HepG2 (cell line): ENCODE data around the gene HOXA5. TPM values are rescaled to one million over a fixed set of nuclear protein-coding genes. Genes with fewer than 3 reads are reported as not detected.
A peak's percentile ranks its signal among the peaks of the same experiment; 100 is the strongest.

Experiments used
- ARNTL ChIP-seq: sonication (generic); formaldehyde crosslinking; IDR thresholded peaks from 2 replicates; pipeline ENCODE4 v1.4.0; 2020; ENCODE audit warnings: mild to moderate bottlenecking, missing genetic modification reagents
- ETV5 ChIP-seq: IDR thresholded peaks from 2 replicates; pipeline ENCODE4 v1.6.1; 2018; ENCODE audit warnings: missing biosample characterization, missing genetic modification reagents, inconsistent platforms, borderline replicate concordance
- HNRNPH1 ChIP-seq: fragments of 200-400 bp; formaldehyde crosslinking; optimal IDR thresholded peaks from 2 replicates; pipeline ENCODE3; 2017; ENCODE audit warnings: mild to moderate bottlenecking, low read depth, low read length
- KAT8 ChIP-seq: IDR thresholded peaks from 2 replicates; pipeline ENCODE4 v1.6.1; 2016; ENCODE audit warnings: missing genetic modification reagents, missing compliant biosample characterization
- NPAS2 ChIP-seq: sonication (generic); formaldehyde crosslinking; IDR thresholded peaks from 2 replicates; pipeline ENCODE4 v1.8.0; 2022; ENCODE audit warnings: mild to moderate bottlenecking, missing genetic modification reagents, borderline replicate concordance
- RFX5 ChIP-seq: IDR thresholded peaks from 2 replicates; pipeline ENCODE4 v1.6.1; 2011; ENCODE audit warnings: low read depth, low read length, improper control_type of control experiment
- RNF2 ChIP-seq: fragments of 450-650 bp; conservative IDR thresholded peaks from 2 replicates; pipeline ENCODE4 v1.6.1; 2016; ENCODE audit warnings: low read depth
- SNRNP70 ChIP-seq: fragments of 200-400 bp; formaldehyde crosslinking; IDR thresholded peaks from 2 replicates; pipeline ENCODE4 v1.6.1; 2017; ENCODE audit warnings: mild to moderate bottlenecking, low read depth, low read length, moderate library complexity
- ZFP62 ChIP-seq: sonication (generic); formaldehyde crosslinking; IDR thresholded peaks from 2 replicates; pipeline ENCODE4 v1.4.0; 2020; ENCODE audit warnings: missing genetic modification reagents
- ZKSCAN5 ChIP-seq: sonication (generic); formaldehyde crosslinking; IDR thresholded peaks from 2 replicates; pipeline ENCODE4 v1.5.1; 2020; ENCODE audit warnings: mild to moderate bottlenecking, missing genetic modification reagents
- ZNF160 ChIP-seq: sonication (generic); formaldehyde crosslinking; IDR thresholded peaks from 2 replicates; pipeline ENCODE4 v1.8.0; 2022; ENCODE audit warnings: mild to moderate bottlenecking, inconsistent platforms, missing genetic modification reagents
- ZNF530 ChIP-seq: sonication (generic); formaldehyde crosslinking; IDR thresholded peaks from 2 replicates; pipeline ENCODE4 v1.5.0; 2020; ENCODE audit warnings: low read depth, mild to moderate bottlenecking, missing genetic modification reagents
- ZNF619 ChIP-seq: sonication (generic); formaldehyde crosslinking; IDR thresholded peaks from 2 replicates; pipeline ENCODE4 v1.4.0; 2020; ENCODE audit warnings: mild to moderate bottlenecking, missing genetic modification reagents
- ZNF672 ChIP-seq: sonication (generic); formaldehyde crosslinking; IDR thresholded peaks from 2 replicates; pipeline ENCODE4 v1.8.1; 2022; ENCODE audit warnings: missing genetic modification reagents
- polyA plus RNA-seq, 8 experiments: library from polyadenylated mRNA; depleted of rRNA in 3 of 8; stranded (reverse) in 7 of 8; unstranded in 1 of 8; fragments of >200 nt; fragmentation: Illumina TruSeq in 4 of 8; extraction: Trizol in 4 of 8; gene quantifications; 2 replicates each; pipeline versions ENCODE4 v1.2.1 to v1.2.3, GENCODE V29; 2011 to 2016; ENCODE audit warnings: low read depth in 4 of 8, missing spikeins in 1 of 8, mixed read lengths in 1 of 8; ENCODE audit not compliant: insufficient read depth in 1 of 8
- total RNA-seq, 5 experiments: library from RNA; depleted of rRNA; stranded (reverse); fragments of >200 nt; fragmentation: Illumina TruSeq; extraction: Trizol; gene quantifications; 2 replicates each; pipeline ENCODE4 v1.2.3, GENCODE V29; 2016; ENCODE audit warnings: low read depth in 1 of 5
- TF ChIP-seq, protein P1 (sequence below): sonication (generic); formaldehyde crosslinking; IDR thresholded peaks from 2 replicates; pipeline ENCODE4 v1.4.0; 2020; ENCODE audit warnings: missing genetic modification reagents, mild to moderate bottlenecking, borderline replicate concordance
- TF ChIP-seq, protein P2 (sequence below): sonication (generic); formaldehyde crosslinking; IDR thresholded peaks from 2 replicates; pipeline ENCODE4 v1.5.0; 2020; ENCODE audit warnings: missing genetic modification reagents
- TF ChIP-seq, protein P3 (sequence below): sonication (generic); formaldehyde crosslinking; IDR thresholded peaks from 2 replicates; pipeline ENCODE4 v1.9.0; 2021; ENCODE audit warnings: missing genetic modification reagents, borderline replicate concordance
- TF ChIP-seq, protein P4 (sequence below): sonication (generic); formaldehyde crosslinking; IDR thresholded peaks from 2 replicates; pipeline ENCODE4 v1.4.0; 2020; ENCODE audit warnings: missing genetic modification reagents, borderline replicate concordance

Gene HOXA5
- total and polyA plus RNA-seq, 2 of the 13 experiments (the other 11 are each of a cell fraction or from before 2014, with no cell fraction given): 3.2 to 3.6 TPM

DNA sequence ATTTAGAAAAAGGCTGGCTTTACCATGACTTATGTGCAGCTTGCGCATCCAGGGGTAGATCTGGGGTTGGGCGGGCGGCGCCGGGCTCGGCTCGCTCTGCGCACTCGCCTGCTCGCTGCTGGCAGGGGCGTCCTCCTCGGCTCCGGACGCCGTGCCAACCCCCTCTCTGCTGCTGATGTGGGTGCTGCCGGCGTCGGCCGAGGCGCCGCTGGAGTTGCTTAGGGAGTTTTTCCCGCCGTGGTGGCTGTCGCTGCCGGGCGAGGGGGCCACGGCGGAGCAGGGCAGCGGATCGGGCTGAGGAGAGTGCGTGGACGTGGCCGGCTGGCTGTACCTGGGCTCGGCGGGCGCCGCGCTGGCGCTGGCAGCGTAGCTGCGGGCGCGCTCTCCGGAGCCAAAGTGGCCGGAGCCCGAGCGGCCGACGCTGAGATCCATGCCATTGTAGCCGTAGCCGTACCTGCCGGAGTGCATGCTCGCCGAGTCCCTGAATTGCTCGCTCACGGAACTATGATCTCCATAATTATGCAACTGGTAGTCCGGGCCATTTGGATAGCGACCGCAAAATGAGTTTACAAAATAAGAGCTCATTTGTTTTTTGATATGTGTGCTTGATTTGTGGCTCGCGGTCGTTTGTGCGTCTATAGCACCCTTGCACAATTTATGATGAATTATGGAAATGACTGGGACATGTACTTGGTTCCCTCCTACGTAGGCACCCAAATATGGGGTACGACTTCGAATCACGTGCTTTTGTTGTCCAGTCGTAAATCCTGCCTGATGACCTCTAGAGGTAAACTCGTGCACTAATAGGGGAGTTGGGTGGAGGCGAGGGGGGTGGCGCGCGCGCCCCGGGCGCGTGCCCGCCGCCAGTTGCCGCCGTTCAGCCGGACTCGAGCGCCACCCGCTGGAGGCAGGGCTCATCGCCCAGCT, at the start of gene HOXA5 (continued):
- TF ChIP-seq, protein P1, sequence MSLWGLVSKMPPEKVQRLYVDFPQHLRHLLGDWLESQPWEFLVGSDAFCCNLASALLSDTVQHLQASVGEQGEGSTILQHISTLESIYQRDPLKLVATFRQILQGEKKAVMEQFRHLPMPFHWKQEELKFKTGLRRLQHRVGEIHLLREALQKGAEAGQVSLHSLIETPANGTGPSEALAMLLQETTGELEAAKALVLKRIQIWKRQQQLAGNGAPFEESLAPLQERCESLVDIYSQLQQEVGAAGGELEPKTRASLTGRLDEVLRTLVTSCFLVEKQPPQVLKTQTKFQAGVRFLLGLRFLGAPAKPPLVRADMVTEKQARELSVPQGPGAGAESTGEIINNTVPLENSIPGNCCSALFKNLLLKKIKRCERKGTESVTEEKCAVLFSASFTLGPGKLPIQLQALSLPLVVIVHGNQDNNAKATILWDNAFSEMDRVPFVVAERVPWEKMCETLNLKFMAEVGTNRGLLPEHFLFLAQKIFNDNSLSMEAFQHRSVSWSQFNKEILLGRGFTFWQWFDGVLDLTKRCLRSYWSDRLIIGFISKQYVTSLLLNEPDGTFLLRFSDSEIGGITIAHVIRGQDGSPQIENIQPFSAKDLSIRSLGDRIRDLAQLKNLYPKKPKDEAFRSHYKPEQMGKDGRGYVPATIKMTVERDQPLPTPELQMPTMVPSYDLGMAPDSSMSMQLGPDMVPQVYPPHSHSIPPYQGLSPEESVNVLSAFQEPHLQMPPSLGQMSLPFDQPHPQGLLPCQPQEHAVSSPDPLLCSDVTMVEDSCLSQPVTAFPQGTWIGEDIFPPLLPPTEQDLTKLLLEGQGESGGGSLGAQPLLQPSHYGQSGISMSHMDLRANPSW (CRISPR knock-in tag): no peak
- TF ChIP-seq ZKSCAN5 (no peak), ZNF160 (CRISPR knock-in tag) (no peak), ZNF530 (CRISPR knock-in tag) (no peak), SNRNP70 (no peak), HNRNPH1 (no peak), ARNTL (CRISPR knock-in tag) (no peak), ZNF619 (CRISPR knock-in tag) (no peak), ZFP62 (no peak), ZNF672 (no peak), RFX5 (no peak), ETV5 (CRISPR knock-in tag) (no peak), RNF2 (no peak), NPAS2 (no peak), KAT8 (CRISPR knock-in tag) (0 out of 2 replicates have a peak, but pooled peaks have one; percentile 30)
- TF ChIP-seq, protein P2, sequence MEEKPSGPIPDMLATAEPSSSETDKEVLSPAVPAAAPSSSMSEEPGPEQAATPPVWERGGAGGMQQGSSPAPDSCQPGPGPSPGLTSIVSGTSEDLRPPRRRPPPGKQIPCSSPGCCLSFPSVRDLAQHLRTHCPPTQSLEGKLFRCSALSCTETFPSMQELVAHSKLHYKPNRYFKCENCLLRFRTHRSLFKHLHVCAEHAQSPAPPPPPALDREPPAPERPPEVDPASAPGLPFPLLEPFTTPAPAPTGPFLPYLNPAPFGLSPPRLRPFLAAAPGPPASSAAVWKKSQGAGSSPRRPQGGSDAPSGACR (CRISPR knock-in tag): no peak
- TF ChIP-seq, protein P3, sequence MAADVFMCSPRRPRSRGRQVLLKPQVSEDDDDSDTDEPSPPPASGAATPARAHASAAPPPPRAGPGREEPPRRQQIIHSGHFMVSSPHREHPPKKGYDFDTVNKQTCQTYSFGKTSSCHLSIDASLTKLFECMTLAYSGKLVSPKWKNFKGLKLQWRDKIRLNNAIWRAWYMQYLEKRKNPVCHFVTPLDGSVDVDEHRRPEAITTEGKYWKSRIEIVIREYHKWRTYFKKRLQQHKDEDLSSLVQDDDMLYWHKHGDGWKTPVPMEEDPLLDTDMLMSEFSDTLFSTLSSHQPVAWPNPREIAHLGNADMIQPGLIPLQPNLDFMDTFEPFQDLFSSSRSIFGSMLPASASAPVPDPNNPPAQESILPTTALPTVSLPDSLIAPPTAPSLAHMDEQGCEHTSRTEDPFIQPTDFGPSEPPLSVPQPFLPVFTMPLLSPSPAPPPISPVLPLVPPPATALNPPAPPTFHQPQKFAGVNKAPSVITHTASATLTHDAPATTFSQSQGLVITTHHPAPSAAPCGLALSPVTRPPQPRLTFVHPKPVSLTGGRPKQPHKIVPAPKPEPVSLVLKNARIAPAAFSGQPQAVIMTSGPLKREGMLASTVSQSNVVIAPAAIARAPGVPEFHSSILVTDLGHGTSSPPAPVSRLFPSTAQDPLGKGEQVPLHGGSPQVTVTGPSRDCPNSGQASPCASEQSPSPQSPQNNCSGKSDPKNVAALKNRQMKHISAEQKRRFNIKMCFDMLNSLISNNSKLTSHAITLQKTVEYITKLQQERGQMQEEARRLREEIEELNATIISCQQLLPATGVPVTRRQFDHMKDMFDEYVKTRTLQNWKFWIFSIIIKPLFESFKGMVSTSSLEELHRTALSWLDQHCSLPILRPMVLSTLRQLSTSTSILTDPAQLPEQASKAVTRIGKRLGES (CRISPR knock-in tag): no peak
- TF ChIP-seq, protein P4, sequence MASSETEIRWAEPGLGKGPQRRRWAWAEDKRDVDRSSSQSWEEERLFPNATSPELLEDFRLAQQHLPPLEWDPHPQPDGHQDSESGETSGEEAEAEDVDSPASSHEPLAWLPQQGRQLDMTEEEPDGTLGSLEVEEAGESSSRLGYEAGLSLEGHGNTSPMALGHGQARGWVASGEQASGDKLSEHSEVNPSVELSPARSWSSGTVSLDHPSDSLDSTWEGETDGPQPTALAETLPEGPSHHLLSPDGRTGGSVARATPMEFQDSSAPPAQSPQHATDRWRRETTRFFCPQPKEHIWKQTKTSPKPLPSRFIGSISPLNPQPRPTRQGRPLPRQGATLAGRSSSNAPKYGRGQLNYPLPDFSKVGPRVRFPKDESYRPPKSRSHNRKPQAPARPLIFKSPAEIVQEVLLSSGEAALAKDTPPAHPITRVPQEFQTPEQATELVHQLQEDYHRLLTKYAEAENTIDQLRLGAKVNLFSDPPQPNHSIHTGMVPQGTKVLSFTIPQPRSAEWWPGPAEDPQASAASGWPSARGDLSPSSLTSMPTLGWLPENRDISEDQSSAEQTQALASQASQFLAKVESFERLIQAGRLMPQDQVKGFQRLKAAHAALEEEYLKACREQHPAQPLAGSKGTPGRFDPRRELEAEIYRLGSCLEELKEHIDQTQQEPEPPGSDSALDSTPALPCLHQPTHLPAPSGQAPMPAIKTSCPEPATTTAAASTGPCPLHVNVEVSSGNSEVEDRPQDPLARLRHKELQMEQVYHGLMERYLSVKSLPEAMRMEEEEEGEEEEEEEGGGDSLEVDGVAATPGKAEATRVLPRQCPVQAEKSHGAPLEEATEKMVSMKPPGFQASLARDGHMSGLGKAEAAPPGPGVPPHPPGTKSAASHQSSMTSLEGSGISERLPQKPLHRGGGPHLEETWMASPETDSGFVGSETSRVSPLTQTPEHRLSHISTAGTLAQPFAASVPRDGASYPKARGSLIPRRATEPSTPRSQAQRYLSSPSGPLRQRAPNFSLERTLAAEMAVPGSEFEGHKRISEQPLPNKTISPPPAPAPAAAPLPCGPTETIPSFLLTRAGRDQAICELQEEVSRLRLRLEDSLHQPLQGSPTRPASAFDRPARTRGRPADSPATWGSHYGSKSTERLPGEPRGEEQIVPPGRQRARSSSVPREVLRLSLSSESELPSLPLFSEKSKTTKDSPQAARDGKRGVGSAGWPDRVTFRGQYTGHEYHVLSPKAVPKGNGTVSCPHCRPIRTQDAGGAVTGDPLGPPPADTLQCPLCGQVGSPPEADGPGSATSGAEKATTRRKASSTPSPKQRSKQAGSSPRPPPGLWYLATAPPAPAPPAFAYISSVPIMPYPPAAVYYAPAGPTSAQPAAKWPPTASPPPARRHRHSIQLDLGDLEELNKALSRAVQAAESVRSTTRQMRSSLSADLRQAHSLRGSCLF (CRISPR knock-in tag): no peak
